HG03354 (cell line): Measurements from ENCODE around the gene MAP3K8.

ENCODE experiments used
- ATAC-seq: cut with Tn5 transposase; IDR thresholded peaks from one replicate; pipeline ENCODE4 v1.9.1; 2021; ENCODE audit warnings: mild to moderate bottlenecking; ENCODE audit not compliant: unreplicated experiment, poor library complexity, severe bottlenecking

MAP3K8 gene

DNA sequence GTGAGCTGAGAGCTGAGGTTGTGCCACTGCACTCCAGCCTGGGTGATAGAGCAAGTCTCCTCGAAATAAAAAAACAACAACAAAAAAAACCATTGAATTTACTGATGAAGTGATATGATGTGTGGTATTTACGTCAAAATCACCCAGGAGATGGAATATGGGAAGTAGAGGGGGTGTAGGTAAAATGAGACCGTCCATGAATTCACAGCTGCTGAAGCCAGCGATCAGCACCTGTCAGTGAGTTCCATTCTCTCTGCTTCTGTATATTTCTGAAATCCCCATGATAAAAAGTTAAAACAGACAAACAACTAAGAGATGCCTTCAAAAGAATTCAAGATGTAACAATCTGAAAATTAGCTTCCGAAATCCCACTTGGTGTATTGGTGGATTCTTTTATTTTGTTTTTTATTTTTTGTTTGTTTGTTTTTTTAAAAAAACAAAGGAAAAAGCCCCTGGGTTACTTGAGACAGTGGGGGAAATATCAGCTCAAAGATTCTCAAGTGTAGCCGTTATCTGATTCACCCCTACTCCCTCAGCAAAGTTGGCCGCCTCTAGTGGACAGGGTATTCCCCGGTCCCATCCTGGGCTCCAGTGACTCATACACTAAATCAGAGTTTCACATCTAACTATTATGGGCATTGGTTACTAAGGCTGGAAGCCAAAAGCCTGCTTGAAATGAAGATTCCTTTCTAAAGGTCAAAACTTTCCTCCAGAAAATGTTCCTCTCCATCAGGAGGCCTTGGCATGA is 76.4 kb downstream of the MAP3K8 start:
- peak; percentile 95 for ATAC-seq

DNA sequence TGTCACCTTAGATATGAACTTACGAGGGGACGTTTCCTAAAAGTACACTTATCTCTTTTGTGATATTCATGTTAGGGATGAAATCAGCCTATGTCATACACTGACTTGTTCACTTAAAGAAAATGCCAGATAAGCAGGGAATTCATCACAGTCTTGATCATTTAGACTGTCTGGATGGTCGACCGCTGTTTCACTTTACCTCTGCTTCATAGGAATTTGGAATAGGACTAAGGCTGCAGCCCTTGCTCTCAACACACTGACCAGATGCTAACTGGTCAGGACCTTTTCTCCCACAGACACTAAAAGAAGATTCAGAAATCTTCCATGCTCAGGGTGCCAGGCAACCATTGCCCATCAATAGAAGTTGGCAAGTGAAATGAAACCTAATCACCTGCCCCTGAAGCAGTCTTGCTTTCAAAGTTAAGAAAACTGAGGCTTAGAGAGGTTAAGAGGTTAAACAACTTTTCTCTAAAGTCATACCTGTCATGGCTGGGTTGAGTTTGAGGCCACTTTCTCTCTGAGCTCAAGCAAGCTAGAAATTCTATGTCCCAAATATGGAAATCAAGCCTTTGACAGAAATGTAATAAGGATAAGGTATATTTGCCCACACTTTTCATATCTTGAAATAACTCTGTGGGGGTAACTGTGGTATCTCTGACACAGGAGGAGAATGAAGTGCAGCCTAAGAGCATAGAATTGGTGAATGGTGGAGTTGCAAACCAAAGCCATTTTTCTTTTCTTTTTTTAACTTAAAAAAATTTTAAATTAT is 77.1 kb downstream of the MAP3K8 start:
- peak; percentile 18 for ATAC-seq
